ENCODE measurements around the gene TBC1D9.

TBC1D9 gene

DNA sequence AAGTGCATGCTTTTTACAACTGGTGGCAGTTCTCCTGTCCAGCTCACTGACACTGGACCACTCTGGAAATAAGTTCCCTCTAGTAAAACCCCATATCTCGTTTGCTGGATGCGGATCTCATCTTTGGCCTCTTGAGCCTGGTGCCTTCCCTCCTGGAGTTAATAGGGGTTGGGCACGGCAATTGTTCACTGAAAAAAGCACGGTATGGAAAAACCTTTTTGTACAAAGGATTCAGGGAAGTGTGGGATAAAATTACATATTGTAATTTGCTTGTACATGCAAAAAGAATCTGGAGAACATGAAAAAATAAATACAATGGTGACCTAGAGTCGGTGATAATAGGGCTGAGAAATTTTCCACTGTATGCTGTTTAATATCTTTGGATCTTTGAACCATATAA lies 30.6 kb downstream of the TBC1D9 start:
- no peak for DNase-seq (ENCODE audit: low read depth in 3 of 3, low spot score in 1 of 3)

DNA sequence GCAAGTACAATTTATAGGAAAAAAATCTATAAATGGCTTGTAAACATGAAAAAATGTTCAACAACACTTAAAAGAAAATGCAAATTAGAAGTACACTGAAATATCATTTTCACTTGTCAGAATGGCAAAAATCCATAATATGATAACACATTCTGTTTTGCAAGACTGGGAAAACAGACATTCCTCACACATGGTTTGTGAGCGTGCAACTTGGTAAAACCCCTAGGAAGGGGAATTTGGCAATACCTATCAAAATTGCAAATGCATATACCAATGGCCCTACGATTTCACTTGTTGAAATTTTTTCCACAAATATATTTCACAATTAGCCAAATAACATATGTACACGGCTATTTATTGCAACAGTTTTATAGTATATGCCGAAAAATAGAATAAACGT lies 31.4 kb downstream of the TBC1D9 start:
- DNase-seq (ENCODE audit: low read depth in 3 of 3, low spot score in 1 of 3), result no peak

DNA sequence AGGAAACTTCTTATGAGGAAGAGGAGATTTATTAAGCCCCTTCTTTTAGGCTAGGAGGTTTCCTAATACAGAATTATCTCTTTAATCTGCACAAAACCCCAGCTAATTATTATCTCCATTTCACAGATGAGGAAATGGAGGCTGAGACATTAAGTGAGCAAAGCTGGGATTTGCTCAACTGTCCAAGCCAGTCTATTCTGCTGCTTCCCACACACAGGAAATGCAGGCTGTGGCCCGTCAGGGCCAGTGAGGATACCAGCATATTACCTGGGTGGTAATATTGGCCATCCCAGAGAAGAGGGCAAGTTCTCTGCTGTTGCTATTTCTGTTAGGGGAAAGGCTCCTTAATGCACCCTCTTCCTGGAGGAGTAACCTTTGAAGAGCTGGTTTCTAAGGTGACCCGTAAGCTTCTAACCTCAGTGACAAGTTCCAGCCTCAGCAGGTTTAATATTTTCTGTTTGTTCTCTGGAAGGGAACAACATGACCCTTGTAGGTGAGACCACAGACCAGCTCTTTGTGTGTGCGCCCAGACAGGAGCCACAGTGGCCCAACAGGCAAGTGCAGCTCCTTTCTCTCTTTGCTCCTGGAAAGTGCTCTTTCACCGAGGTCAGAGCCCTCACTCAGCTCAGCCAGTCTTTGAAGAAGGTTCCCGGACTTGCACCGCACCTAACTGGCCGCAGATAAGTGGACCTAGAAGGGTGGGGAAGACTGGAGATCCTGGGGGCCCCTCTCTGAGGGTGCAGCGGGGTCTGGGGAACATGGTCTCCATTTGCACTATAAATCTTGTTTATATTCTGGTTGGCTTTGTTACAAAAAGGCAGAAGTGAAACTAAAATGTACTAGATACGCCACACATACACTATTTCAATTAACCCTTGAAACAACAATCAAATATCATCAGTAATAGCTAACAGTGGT lies 35.5 kb downstream of the TBC1D9 start:
- DNase-seq (ENCODE audit: low read depth in 3 of 3, low spot score in 1 of 3), result no peak

DNA sequence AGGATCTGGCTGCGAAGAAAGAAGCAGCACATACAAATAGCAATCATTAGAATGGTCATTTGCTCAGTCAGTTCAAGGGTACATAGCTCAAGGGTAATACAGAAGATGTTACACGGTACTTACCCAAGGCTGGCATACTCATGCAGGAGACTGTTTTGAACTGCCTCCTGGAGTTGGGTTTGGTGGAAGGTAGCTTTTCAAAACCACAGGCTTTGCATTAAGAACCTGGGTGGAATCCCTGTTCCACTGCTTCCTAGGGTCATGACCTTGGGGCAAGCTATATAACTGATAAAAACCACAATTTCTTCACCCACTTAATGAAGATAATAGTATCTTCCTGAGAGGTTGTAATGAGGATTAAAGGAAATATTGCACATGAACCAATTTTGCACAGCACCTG lies 36.5 kb downstream of the TBC1D9 start:
- DNase-seq (ENCODE audit: low read depth in 3 of 3, low spot score in 1 of 3), result no peak

- no peak for DNase-seq (ENCODE audit: low read depth in 3 of 3, low spot score in 1 of 3)
Observed at GRCh38 chr4:140719022-140719421, 37.2 kb downstream of the TBC1D9 start.

DNA sequence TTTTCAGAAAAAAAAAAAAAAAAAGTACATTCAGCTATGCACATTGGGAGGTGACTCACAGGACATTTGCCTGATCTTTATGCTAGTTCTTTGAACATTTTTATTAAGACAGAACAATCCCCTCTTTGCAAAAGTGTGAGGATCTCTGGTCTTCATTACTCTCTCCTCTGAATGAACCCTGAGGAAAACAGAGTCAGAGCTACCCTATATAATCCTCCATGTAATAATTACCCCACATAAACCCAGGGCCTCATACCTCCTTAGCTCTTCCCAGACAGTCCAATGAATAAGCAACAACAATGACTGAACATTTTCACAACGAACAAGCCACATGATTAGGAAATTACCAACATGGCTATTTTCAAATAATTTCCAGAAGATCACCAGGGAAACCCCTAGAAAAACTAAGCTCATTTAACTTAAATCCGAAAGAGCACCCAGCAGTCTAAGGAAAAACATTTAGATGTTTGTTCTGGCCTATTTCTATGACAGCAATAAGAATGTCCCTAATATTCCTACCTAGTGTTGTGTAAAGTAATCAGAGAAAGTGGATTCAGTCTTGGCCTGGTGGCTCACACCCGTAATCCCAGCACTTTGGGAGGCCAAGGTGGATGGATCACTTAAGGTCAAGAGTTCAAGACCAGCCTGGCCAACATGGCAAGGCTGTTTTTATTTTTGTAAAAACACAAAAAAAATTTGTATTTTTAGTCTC lies 37.8 kb downstream of the TBC1D9 start:
- no peak for DNase-seq (ENCODE audit: low read depth in 3 of 3, low spot score in 1 of 3)

DNA sequence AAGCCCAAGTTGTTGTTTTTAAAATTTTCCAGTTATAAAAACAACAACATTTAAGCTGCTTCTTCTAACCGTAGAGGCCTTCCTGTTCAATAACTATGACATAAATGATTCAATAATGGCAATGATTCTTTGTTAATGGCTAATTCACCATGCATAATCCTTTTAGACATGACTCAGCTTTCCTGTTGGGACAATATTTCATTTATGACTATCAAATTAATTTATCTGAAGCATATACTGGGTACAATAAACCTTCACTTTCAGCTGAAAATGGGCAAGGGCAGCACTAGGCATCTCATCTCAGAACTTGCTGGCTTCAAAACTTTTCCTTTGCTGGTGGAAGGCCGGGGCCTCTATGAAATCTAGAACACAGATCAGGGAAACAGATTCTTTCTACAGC lies 38.9 kb downstream of the TBC1D9 start:
- no peak for DNase-seq (ENCODE audit: low read depth in 3 of 3, low spot score in 1 of 3)

DNA sequence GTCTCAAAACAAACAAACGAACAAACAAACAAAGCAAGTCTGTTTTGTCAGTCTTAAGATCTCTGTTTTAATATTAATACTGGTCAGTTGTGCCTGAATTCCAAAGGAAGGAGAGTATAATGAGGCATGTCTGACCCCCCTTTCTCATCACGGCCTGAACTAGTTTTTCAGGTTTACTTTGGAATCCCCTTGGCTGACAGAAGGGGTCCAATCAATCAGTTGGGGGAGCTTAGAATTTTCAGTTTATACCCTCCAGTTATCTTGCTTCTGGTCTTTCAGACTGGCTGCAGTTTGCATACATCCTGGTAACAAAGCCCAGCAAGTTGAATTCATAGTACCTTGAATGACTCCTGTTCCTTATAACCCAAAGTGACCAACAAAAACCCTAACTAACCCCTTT lies 41.1 kb downstream of the TBC1D9 start:
- no peak for DNase-seq (ENCODE audit: low read depth in 3 of 3, low spot score in 1 of 3)

DNA sequence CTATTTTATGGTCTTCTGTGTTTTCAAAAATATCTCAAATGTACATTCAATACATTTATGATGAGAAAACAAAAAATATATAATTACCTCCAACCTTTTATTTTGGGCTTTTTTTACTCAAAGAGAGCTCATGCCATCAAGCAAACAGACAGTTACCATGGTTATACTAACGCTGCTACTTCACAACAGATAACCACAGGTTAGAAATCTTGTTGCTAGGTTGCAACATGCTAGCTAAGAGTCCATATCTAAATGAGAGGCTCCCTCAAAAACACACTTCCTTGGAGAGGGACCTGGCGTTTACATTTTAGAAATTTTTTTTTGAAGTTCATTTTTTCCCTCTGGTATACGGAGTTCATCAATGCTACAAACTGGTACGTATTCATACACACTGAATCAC lies 44.3 kb downstream of the TBC1D9 start:
- DNase-seq (ENCODE audit: low read depth in 3 of 3, low spot score in 1 of 3), result no peak

GRCh38 chr4:140710908-140711622 lies 45.1 kb downstream of the TBC1D9 start:
- no peak for DNase-seq (ENCODE audit: low read depth in 3 of 3, low spot score in 1 of 3)

DNA sequence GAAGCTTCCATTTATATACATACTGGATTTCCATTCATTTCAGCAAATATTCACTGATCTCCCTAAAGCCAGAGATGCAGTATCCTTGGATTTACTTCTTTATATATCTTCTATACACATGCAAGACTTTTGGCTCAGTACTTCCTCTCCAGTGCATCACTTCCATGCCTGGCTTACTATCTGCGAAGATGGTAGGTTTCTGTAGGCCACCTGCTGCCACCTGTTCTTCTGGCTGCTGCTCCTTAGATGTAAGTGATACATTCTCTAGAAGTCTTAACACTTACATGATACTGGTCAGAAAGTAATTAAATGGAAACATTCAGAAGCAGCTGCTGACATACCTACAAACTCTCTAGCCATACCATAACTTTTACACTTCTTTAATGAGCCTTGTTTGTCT lies 48.9 kb downstream of the TBC1D9 start:
- DNase-seq (ENCODE audit: low read depth in 3 of 3, low spot score in 1 of 3), result no peak

DNA sequence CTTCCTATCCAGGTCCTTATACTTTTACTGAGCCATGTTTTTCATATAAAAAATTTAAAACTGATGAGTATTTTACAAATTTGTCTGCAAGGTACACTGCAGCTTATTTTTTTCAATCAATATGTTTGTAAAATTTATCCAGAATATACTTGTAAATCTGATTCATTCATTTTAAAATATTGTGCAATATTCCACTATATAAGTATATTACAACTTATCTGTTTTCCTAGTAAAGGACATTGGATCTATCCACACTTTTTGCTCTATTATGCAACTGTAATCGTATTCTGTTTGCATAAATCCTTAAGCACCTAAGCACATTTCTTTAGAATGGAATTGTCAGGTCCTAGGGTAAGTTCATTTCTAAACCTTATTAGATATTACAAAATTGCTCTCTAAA lies 49.5 kb downstream of the TBC1D9 start:
- no peak for DNase-seq (ENCODE audit: low read depth in 3 of 3, low spot score in 1 of 3)

DNA sequence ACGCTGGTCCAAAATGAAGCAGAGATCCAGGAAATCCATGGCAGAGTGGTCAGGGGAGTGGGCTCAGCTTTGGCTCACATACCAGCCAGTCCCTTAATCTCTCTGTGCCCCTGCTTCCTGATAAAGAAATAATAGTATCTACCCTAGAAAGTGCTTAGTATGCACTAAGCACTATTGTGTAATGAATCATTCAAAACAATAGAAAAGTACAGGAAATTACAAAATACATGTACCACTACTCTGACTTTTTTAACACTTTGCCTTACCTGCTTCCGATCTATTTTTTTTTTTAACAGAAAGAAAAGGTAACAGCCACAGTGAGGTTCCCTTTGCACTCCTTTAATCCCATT lies 49.9 kb downstream of the TBC1D9 start:
- DNase-seq (ENCODE audit: low read depth in 3 of 3, low spot score in 1 of 3), result no peak

GRCh38 chr4:140705625-140706275 lies 50.4 kb downstream of the TBC1D9 start:
- no peak for DNase-seq (ENCODE audit: low read depth in 3 of 3, low spot score in 1 of 3)

DNA sequence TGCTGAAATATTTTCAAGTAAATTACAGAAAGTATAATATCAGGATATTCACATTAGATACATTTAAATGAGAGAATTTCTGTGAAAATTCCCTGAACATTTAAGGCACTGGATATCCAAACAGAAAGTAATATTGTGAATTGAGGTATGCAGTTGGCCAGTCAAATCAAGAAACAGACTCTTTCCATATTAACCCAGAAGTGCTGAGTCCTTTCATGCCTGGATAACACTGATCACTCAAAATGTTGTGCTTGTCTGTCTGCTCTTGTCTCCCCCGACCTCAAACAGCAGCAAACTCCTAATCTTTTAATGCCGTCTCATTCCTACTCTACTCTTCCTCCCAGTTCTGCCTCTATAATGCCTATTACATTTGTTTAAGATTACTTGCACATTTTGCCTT lies 51.2 kb downstream of the TBC1D9 start:
- DNase-seq (ENCODE audit: low read depth in 3 of 3, low spot score in 1 of 3), result no peak

- DNase-seq (ENCODE audit: low read depth in 3 of 3, low spot score in 1 of 3), result no peak
Observed at GRCh38 chr4:140704392-140704960, 51.7 kb downstream of the TBC1D9 start.

DNA sequence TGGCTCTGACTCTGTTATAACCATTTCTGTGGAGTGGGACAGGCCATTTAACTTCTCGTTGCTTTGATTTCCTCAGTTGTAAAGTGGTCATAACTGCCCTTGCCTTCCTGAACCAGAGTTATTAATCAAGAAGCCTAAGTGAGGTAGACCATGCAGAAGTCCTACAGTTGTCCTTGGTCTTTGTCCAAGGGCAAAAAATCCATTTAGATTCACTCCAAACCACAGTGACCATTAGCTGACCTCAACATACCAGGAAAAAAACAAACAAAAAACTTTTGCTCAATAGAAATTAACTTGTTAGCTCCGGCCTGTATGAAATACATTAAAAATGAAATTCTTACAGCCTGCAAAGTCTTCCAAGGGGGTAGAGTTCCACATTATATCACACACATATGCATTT lies 52.7 kb downstream of the TBC1D9 start:
- no peak for DNase-seq (ENCODE audit: low read depth in 3 of 3, low spot score in 1 of 3)

DNA sequence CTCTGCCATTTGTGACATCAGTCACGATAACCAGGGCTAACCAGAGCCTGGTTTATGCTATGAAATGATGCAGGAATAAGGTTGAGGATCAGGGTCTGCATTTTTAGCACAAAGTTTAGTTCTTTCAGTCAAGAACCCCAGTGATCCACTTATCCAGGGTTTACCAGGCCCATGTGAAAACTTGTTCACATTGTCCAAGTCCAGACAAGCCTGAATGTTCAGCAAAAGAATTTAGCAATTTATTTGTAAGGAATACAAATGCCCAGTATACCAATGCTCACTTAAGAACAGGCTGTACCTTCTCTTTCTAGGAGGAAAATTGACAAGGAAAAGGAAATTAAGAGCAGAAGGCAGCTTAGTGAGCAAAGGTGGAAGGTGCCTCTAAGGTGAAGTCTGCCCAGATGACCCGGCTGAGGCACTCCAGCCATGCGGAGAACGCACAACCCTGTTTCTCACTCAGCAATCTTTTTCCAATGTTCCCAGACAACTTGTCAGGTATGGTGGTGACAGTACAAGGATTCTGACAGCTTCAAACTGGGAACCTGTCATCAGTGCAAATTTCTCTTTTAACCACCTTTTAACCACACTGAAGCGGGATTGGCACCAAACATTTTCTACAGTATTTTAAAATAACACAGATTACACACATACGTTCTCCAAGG lies 54.0 kb downstream of the TBC1D9 start:
- DNase-seq (ENCODE audit: low read depth in 3 of 3, low spot score in 1 of 3), result no peak

DNA sequence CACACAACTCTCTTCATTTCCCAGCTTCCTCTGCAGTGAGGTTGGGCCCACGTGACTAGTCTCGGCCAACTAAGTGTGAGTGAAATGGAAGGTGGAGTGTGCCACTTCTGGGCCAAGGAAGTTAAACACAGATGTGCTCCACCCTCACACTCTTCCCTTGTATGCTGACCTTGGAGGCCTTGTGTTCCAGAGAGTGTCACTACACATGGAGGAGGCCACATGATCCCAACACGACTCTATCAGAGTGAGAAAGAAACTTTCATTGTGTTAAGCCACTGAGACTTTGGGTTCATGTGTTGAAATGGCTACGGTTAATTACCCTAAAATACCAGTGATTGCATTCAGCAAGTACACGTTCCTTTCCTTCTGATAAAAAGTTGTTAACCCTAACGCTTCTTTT lies 55.1 kb downstream of the TBC1D9 start:
- no peak for DNase-seq (ENCODE audit: low read depth in 3 of 3, low spot score in 1 of 3)

DNA sequence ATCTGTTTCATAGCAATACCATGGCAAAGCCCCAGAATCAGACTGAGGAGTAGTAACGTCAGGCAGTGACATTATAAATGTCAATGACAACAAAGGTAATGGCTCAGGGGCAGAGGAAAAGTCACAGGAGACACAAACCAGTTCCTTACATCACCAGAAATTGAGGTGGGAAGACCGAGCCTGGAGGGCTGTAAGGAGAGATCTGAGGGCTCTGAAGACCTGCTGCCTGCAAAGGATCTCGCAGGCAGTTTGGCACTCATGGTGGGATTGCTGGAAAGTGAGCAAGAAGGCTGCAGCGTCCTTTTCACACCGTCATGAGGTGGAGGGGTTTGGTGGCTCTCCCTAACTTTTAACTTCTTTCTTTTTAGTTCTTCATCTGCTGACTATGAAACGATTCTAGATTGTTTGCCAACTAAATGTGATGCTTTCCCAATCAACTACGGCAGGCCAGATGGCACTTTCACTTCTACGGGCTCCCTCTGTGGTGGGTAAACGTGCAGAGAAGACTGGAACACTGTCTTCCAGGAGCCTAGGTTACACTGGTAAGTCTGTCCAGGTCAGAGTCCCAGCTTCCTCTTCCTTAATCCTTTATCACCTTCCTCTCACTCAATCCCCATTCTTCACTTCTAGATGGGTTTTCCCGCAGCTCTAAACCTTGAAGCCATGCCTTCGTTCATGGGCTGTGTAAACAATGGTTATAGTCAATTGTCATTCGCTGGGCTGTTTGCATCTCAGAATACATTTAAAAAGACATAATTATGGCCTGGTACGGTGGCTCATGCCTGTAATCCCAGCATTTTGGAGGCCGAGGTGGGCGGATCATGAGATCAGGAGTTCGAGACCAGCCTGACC lies 58.2 kb downstream of the TBC1D9 start:
- DNase-seq (ENCODE audit: low read depth in 3 of 3, low spot score in 1 of 3), result no peak
